Glutamatergic neuron (in vitro differentiated cells): ENCODE measurements around the gene SYNE1. TPM values are rescaled to one million over a fixed set of nuclear protein-coding genes. Genes with fewer than 3 reads are reported as not detected.

Experiments
- DNase-seq: peaks from one replicate; pipeline ENCODE4 v3.0.0; 2022
- H3K27ac Mint-ChIP-seq: one replicate; pipeline ENCODE4 v1.8.0; 2020; ENCODE audit warnings: mild to moderate bottlenecking, mixed read lengths, inconsistent platforms; ENCODE audit not compliant: unreplicated experiment
- H3K27me3 Mint-ChIP-seq: one replicate; pipeline ENCODE4 v1.8.0; 2020; ENCODE audit warnings: mild to moderate bottlenecking, moderate library complexity, mixed read lengths, inconsistent platforms; ENCODE audit not compliant: unreplicated experiment
- H3K36me3 Mint-ChIP-seq: one replicate; pipeline ENCODE4 v1.8.0; 2020; ENCODE audit warnings: mild to moderate bottlenecking, mixed read lengths, inconsistent platforms; ENCODE audit not compliant: unreplicated experiment
- H3K4me1 Mint-ChIP-seq: one replicate; pipeline ENCODE4 v1.8.0; 2020; ENCODE audit warnings: mild to moderate bottlenecking, low read depth, mixed read lengths, inconsistent platforms; ENCODE audit not compliant: unreplicated experiment
- H3K4me3 Mint-ChIP-seq: one replicate; pipeline ENCODE4 v1.8.0; 2020; ENCODE audit warnings: mild to moderate bottlenecking, mixed read lengths, inconsistent platforms; ENCODE audit not compliant: unreplicated experiment
- H3K9me3 Mint-ChIP-seq: one replicate; pipeline ENCODE4 v1.8.0; 2020; ENCODE audit warnings: mild to moderate bottlenecking, moderate library complexity, mixed read lengths, inconsistent platforms; ENCODE audit not compliant: unreplicated experiment
- total RNA-seq: library from RNA; stranded (reverse); fragmentation: NEBNext Ultra II Directional; extraction: Animal tissue kit (Norgen Biotek cat#: 25700); gene quantifications from one replicate; pipeline ENCODE4 v1.2.1, GENCODE V29; 2021; ENCODE audit not compliant: unreplicated experiment
- TF ChIP-seq, protein P1 (sequence below): fragments of 200-600 bp; sonication (generic); IDR thresholded peaks from one replicate; pipeline ENCODE4 v1.5.0; 2021; ENCODE audit not compliant: partially characterized antibody, unreplicated experiment

SYNE1 gene
- total RNA-seq, 1 donor from 2014 or later = 23.4 TPM

DNA sequence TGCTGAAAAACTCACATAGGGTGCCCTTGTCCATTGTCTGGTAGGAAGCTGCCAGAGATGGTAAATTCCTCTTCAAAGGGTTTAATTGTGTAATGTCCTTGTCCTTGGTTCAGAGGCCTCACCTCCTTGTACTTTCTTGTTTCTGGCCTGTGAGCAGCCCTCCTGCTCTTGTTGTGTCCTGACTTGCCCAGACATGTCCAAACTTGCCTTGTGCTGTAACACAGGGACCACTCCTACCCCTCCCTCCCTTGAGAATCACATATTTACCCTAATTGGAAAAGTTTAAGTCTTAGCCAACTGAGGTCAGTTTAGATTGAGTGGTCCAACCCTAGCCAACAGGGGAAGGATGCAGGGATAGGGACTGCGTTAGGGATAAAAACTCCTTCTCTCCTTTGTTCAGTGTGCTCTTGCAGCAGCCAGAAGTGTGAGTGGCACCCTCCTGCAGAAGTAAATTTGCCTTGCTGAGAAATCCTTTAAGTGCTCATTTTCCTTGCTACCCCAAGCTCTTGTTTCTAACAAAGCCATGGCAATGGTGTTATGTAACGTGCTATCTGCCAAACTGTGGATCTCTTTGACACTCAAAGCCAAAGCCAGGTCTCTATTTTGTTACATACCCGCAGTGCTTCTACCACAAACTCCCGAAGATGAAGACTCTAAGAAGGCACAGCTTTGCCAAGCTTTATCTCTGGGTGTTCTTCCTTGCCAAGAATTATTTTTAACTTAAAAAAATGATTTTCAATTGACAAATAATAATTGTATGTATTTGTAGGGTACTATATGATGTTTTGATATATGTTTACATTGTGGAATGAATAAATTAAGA, 415.1 kb downstream of the SYNE1 start:
- H3K4me1 Mint-ChIP-seq = no peaks in the 10 kb centered on the region
- no peak for DNase-seq

DNA sequence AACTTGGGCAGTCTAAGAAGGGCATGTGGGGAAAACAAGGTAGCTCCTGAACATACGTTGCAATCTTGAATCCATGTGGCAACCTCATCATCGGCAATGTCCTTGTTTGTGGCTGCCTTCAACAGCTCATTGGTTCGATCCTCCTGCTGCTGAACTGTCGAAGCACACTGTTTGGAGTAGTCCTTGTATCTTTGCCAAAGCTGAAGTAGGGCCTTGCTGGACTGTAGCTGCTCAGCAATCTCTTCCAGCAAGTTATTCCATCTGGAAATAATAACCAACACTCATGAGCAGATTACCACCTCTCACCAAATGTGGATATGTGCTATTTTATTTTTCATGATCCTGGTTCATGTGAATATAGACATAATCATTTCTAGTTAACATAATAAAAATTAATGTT, 416.4 kb downstream of the SYNE1 start:
- Mint-ChIP-seq H3K9me3 (peaks cover 3% of the 10 kb centered on the region), H3K4me3 (no peak overlapping the region), H3K4me1 (no peaks in the 10 kb centered on the region), H3K27me3 (no peaks in the 10 kb centered on the region), H3K27ac (no peak overlapping the region), H3K36me3 (peaks cover 30% of the 10 kb centered on the region)
- no peak for DNase-seq
- TF ChIP-seq, protein P1, sequence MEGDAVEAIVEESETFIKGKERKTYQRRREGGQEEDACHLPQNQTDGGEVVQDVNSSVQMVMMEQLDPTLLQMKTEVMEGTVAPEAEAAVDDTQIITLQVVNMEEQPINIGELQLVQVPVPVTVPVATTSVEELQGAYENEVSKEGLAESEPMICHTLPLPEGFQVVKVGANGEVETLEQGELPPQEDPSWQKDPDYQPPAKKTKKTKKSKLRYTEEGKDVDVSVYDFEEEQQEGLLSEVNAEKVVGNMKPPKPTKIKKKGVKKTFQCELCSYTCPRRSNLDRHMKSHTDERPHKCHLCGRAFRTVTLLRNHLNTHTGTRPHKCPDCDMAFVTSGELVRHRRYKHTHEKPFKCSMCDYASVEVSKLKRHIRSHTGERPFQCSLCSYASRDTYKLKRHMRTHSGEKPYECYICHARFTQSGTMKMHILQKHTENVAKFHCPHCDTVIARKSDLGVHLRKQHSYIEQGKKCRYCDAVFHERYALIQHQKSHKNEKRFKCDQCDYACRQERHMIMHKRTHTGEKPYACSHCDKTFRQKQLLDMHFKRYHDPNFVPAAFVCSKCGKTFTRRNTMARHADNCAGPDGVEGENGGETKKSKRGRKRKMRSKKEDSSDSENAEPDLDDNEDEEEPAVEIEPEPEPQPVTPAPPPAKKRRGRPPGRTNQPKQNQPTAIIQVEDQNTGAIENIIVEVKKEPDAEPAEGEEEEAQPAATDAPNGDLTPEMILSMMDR = no peak

More for the DNA sequence above, 415.1 kb downstream of the SYNE1 start:
- Mint-ChIP-seq H3K27me3 (no peaks in the 10 kb centered on the region), H3K4me3 (no peak overlapping the region), H3K27ac (no peak overlapping the region), H3K9me3 (peaks cover 3% of the 10 kb centered on the region), H3K36me3 (peaks cover 30% of the 10 kb centered on the region)
- TF ChIP-seq, protein P1 = no peak

DNA sequence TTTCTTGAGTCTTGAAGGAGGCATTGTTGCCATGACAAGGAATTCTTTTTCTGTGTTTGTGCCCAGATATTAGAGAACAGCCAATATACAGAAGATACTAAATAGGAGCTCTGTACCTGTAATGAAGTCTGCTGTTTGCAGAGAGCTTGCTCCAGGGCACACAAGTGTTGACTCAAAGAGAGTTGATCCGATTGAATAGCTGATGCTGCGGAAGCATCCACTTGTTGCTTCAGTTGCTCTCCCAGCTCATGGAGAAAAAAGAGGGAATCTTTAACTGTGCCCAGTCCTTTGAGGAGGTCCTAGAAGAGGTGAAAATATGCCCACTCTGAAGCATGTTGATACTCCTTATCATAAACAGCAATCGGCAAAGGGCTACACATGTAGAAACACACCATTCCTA, 418.3 kb downstream of the SYNE1 start:
- Mint-ChIP-seq H3K4me3 (no peak overlapping the region), H3K4me1 (no peaks in the 10 kb centered on the region)

DNA sequence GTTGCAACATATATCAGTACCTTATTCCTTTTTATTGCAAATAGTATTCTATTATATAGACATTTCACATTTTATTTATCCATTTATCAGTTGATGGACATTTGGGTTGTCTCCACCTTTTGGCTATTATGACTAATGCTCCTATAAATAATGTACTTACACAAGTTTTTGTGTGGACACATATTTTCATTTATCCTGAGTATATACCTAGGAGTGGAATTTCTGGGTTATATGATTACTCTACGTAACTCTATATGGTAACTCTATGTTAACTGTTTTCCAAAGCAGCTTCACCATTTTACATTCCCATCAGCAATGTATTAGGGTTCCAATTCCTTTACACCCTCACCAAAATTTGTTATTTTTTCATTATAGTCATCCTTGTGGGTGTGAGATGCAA, 424.7 kb downstream of the SYNE1 start:
- Mint-ChIP-seq H3K36me3 (peaks cover 3% of the 10 kb centered on the region), H3K4me3 (no peak overlapping the region), H3K4me1 (no peaks in the 10 kb centered on the region), H3K27ac (no peak overlapping the region), H3K27me3 (no peaks in the 10 kb centered on the region), H3K9me3 (no peaks in the 10 kb centered on the region)
- DNase-seq = no peak
- TF ChIP-seq, protein P1 = no peak

More for the DNA sequence above, 418.3 kb downstream of the SYNE1 start:
- H3K27me3 Mint-ChIP-seq = no peaks in the 10 kb centered on the region
- no peak overlapping the region for H3K27ac Mint-ChIP-seq
- DNase-seq = no peak
- peaks cover 3% of the 10 kb centered on the region for H3K9me3 Mint-ChIP-seq
- H3K36me3 Mint-ChIP-seq = peaks cover 29% of the 10 kb centered on the region
- TF ChIP-seq, protein P1 = no peak

DNA sequence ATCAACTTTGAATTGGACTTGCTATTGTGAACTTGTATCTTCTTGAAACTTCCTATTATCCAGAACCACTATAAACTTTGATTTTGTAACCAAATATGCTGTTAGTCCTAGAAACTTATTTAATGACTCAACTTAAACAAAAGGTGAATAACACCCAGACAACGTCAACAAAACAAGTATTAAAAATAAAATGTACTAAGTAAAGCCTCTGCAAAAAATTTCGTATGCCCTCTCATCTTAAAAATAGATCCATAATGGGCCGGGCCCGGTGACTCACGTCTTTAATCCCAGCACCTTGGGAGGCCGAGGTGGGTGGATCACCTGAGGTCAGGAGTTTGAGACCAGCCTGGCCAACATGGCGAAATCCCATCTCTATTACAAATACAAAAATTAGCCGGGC, 428.0 kb downstream of the SYNE1 start:
- Mint-ChIP-seq H3K9me3 (no peaks in the 10 kb centered on the region), H3K4me1 (no peaks in the 10 kb centered on the region), H3K4me3 (no peak overlapping the region), H3K36me3 (no peaks in the 10 kb centered on the region), H3K27ac (no peak overlapping the region), H3K27me3 (no peaks in the 10 kb centered on the region)
- DNase-seq = no peak
- TF ChIP-seq, protein P1 = no peak
